HG02852 (cell line): ENCODE measurements around the gene PRKAR2A.
"Not testable (repeated sequence)": the region's sequence is repeated elsewhere in the genome, so short reads cannot be mapped to it uniquely, and the experiment has no call there.

Experiments
- ATAC-seq: cut with Tn5 transposase; IDR thresholded peaks from one replicate; pipeline ENCODE4 v1.9.1; 2021; ENCODE audit warnings: mild to moderate bottlenecking, moderate library complexity; ENCODE audit not compliant: unreplicated experiment

The PRKAR2A gene

GRCh38 chr3:48783304-48783703, 64.4 kb downstream of the PRKAR2A start:
- ATAC-seq, result no peak

GRCh38 chr3:48782046-48782445, 65.6 kb downstream of the PRKAR2A start:
- no peak for ATAC-seq

- ATAC-seq, result not testable (repeated sequence)
These were observed 69.1 kb downstream of the PRKAR2A start for GRCh38 chr3:48778565-48778964.

GRCh38 chr3:48776854-48777253, 70.8 kb downstream of the PRKAR2A start:
- ATAC-seq, result no peak

DNA sequence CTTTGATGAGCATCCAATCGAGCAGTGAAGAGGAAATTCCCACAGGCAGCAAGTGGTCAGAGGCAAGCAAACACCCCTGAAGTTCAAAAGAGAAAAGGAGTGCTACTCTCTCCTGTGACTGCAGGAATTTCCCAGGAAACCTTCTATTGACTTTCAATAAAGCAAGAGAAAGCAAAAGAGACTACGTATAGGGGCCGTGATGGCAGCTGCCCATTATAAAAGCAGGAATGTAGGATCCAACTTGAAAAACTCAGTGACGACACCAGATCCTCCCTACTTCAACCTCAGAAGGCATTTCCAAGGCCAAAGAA, 77.5 kb downstream of the PRKAR2A start:
- ATAC-seq, result no peak

- ATAC-seq, result no peak
These were observed 82.3 kb downstream of the PRKAR2A start for GRCh38 chr3:48765376-48765775.

GRCh38 chr3:48762816-48763215, 84.9 kb downstream of the PRKAR2A start:
- ATAC-seq, result no peak

DNA sequence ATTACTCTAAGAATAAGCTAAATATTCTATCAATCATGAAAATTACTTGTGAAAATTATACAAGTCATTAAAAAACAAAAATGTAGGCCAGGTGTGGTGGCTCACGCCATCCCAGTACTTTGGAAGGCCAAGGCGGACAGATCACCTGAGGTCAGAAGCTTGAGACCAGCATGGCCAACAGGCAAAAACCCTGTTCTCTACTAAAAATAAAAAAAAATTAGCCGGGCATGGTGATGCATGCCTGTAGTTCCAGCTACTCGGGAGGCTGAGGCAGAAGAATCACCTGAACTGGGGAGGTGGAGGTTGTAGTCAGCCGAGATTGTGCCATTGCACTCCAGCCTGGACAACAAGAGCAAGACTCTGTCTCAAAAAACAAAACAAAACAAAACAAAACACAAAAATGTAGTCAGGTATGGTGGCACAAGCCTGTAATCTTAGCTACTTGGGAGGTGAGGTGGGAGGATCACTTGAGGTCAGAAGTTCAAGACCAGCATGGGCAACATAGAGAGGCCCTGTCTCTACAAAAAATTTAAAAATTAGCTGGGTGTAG, 87.6 kb downstream of the PRKAR2A start:
- not testable (repeated sequence) for ATAC-seq

DNA sequence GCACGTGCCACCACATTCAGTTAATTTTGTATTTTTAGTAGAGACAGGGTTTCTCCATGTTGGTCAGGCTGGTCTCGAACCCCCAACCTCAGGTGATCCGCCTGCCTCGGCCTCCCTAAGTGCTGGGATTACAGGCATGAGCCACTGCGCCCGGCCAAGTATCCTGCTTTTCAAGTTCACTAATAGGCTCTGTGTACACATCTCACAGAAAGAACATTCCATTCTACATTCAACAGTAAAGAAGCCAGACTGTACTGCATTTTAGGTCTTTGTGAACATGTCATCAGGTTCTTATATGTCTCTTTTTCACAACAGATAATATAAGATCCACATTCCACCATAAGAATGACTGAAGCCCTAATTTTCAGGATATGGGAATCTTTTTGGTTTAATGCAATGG, 88.1 kb downstream of the PRKAR2A start:
- ATAC-seq, result not testable (repeated sequence)

- no peak for ATAC-seq
These were observed 88.6 kb downstream of the PRKAR2A start for GRCh38 chr3:48759071-48759470.

- ATAC-seq, result no peak
These were observed 91.0 kb downstream of the PRKAR2A start for GRCh38 chr3:48756640-48757039.

DNA sequence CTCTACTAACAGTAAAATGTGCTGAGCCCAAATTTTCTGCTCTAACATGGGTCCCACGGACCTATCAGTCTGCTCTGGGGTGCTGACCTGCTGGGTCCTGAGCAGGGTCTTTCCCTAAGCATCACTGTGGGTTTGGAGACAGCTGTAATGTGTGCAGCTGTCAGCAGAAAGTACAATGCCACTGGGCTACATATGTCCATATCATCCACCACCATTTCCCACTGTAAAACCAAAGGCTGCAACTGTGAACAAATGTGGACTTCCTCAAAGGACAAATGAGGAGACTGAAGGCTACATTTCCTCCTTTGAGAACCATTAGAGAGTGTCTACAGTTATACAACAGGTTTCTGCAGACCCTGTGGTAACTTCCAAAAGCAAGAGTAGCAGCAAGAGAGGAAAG, 96.8 kb downstream of the PRKAR2A start:
- ATAC-seq, result no peak

GRCh38 chr3:48748754-48749153, 98.9 kb downstream of the PRKAR2A start:
- ATAC-seq, result no peak

GRCh38 chr3:48747706-48748105, 100.0 kb downstream of the PRKAR2A start:
- ATAC-seq, result no peak

- ATAC-seq, result no peak
These were observed 100.6 kb downstream of the PRKAR2A start for GRCh38 chr3:48747015-48747615.

- ATAC-seq, result no peak
These were observed 103.9 kb downstream of the PRKAR2A start for GRCh38 chr3:48743773-48744172.

DNA sequence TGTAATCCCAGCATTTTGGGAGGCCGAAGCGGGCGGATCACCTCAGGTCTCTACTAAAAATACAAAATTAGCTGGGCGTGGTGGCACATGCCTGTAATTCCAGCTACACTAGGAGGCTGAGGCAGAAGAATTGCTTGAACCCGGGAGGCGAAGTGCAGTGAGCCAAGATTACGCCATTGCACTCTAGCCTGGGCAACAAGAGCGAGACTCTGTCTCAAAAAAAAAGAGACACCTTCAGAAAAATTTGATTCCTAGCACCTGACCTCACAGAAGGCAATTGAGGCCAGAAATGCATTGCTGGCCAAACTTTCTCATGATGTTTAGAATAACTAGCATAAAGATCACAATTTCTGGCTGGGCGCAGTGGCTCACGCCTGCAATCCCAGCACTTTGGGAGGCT, 106.4 kb downstream of the PRKAR2A start:
- not testable (repeated sequence) for ATAC-seq

GRCh38 chr3:48739955-48740823, 107.5 kb downstream of the PRKAR2A start:
- ATAC-seq, result no peak

DNA sequence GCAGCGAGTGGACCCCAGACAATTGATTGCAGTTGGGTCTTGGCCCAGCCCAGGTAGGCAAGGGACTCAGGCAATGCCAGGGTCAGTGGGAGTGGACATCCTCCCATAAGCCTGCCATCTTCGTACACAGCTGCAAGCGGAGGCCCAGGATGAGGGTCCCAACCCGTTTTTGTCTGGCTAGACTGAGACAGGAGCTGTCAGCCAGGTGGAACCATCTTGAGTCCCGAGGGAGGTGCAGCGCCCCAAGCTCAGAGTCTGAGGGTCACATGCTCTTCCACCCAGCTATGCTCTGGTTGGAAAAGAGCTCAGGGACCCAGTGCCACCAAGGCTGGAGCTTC, 108.1 kb downstream of the PRKAR2A start:
- no peak for ATAC-seq

GRCh38 chr3:48738926-48739616, 108.6 kb downstream of the PRKAR2A start:
- ATAC-seq, result no peak

DNA sequence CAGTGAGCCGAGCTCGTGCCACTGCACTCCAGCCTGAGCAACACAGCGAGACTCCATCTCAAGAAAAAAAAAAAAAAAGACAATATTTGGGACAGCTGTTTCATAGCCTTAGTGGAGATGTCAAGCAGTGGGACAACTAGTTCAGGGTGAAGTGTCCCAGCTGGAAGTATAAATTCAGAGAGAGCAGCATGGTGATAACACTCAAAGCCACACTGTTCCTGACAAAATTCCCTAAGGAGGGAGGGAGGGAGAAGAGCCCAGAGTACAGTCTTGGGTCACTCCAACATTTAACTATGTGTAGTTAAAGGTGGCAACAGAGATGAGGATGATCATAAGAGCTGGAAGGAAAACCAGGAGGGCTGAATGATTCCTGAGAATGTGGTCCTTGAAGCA, 109.5 kb downstream of the PRKAR2A start:
- no peak for ATAC-seq
